KOPT-K1 (cell line): ENCODE results near the gene SORBS1.

Experiments
- H3K27ac ChIP-seq: fragments of 200-600 bp; sonication (generic); 2 replicates; pipeline ENCODE4 v1.5.1; 2016; ENCODE audit warnings: antibody characterized with exemption, mild to moderate bottlenecking, low read depth, low read length; ENCODE audit not compliant: poor library complexity, severe bottlenecking
- H3K36me3 ChIP-seq: fragments of 200-600 bp; sonication (generic); 2 replicates; pipeline ENCODE4 v1.5.1; 2017; ENCODE audit warnings: antibody characterized with exemption, mild to moderate bottlenecking, low read length, moderate library complexity; ENCODE audit not compliant: insufficient read depth
- H3K9me3 ChIP-seq: fragments of 200-600 bp; sonication (generic); 2 replicates; pipeline ENCODE4 v1.5.1; 2017; ENCODE audit warnings: antibody characterized with exemption, low read length, mild to moderate bottlenecking; ENCODE audit not compliant: insufficient read depth, poor library complexity, severe bottlenecking

The SORBS1 gene

GRCh38 chr10:95267251-95267650 lies 293.9 kb downstream of the SORBS1 start:
- Histone ChIP-seq H3K9me3 (no peaks in the 10 kb centered on the region), H3K36me3 (no peaks in the 10 kb centered on the region), H3K27ac (no peak overlapping the region)

GRCh38 chr10:95266674-95267095 lies 294.5 kb downstream of the SORBS1 start:
- H3K27ac ChIP-seq = no peak overlapping the region
- H3K9me3 ChIP-seq = no peaks in the 10 kb centered on the region
- no peaks in the 10 kb centered on the region for H3K36me3 ChIP-seq

GRCh38 chr10:95265572-95265971 lies 295.6 kb downstream of the SORBS1 start:
- H3K27ac ChIP-seq = no peak overlapping the region
- no peaks in the 10 kb centered on the region for H3K9me3 ChIP-seq
- H3K36me3 ChIP-seq = no peaks in the 10 kb centered on the region

DNA sequence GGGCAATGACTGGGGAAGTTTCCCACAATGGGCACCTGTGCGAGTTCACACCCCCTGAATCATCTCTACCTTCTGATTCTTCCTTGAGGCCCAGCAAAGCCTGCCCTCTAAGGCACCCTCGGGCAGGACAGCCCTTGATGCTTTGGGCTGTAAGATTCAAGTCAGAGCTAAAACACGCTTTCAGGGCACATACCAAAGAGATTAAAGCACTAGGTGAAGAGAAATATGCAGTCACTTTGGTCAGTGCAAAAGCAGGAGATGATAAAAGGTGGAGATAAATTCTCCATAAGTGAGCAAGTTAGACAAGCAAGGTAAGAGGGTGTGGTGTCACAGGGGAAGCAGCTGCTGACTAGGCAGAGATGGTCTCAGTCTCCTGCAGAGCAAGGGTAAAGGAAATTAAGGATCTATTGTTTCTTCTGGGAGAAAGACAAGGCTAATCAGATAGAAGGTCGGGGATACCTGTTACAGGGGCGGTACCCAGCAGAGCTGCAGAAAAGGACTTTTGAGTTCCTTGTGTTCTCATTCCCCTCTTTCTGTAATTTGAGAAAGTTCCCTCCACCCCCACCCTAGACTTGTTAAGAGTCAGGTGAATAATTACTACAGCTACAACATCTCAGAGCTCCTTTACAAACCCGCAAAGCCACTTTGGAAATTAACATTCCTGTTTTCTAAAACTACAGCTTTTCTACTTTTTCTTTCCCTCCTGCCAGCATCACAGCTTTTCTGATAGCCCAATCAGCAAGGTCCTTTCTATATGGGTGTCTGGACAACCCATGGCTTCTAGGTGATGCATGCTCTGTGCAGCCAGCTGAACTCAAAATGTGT lies 296.7 kb downstream of the SORBS1 start:
- Histone ChIP-seq H3K27ac (no peak overlapping the region), H3K9me3 (no peaks in the 10 kb centered on the region)

DNA sequence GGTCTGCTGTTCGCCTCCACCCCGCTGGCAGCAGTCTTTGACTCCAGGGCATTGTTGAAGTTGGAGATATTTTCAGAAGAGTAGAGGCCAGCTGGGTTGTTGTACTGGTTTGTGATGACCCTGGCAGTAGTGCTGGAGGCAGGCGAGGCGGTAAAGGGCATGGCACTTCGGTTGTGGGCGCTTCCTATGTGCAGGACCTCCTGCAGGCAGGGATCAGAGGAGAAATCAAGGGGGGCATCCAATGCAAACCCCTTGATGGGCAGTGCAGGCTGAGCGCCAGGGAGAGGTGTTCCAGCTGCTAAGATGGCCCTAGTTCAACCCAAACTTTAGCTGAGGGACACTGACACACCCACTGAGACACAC lies 297.3 kb downstream of the SORBS1 start:
- no peak overlapping the region for H3K27ac ChIP-seq
- H3K36me3 ChIP-seq = no peaks in the 10 kb centered on the region
- no peaks in the 10 kb centered on the region for H3K9me3 ChIP-seq

More for the DNA sequence above, 296.7 kb downstream of the SORBS1 start:
- no peaks in the 10 kb centered on the region for H3K36me3 ChIP-seq

DNA sequence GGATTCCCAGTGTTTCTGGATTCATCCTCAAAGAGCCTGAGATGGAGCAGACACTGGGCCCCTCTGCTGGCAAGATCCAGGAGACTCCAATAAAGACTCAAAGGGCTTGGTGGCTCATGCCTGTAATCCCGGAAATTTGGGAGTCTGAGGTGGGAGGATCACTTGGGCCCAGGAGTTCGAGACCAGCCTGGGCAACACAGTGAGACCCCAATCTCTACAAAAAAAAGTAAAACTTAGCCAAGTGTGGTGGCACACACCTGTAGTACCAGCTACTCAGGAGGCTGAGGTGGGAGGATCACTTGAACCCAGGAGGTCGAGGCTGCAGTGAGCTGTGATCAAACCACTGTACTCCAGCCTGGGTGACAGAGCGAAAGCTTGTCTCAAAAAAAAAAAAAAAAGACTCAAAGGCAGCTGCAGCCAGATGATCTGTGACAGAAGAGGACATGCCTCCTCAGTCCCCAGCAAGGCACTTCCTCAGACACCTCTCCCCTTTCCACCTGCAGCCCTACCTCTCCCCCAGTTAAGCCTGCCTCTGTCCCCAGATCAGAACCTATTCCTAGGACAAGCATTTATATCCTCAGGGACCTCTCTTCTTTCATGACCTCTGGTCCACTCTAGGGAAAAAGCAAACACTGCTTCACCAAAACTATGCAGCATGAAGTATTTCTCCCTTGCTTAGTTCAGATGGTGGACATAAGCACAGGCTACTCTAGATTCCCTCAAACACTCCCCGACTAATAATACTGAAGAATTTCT lies 298.2 kb downstream of the SORBS1 start:
- H3K27ac ChIP-seq = no peak overlapping the region
- H3K36me3 ChIP-seq = no peaks in the 10 kb centered on the region

GRCh38 chr10:95261926-95262325 lies 299.2 kb downstream of the SORBS1 start:
- no peak overlapping the region for H3K27ac ChIP-seq
- H3K9me3 ChIP-seq = no peaks in the 10 kb centered on the region
- H3K36me3 ChIP-seq = no peaks in the 10 kb centered on the region

More for the DNA sequence above, 298.2 kb downstream of the SORBS1 start:
- H3K9me3 ChIP-seq = no peaks in the 10 kb centered on the region
